Nephron (organoid): ENCODE measurements around the gene RCSD1.
A peak's percentile ranks its signal among the peaks of the same experiment; 100 is the strongest.

Source experiments
- H3K27ac Mint-ChIP-seq, 3 experiments: 2 replicates each; pipeline ENCODE4 v1.8.0; 2020; ENCODE audit warnings: mixed read lengths in 3 of 3, mild to moderate bottlenecking in 2 of 3, moderate library complexity in 1 of 3
- H3K27me3 Mint-ChIP-seq: 2 replicates; pipeline ENCODE4 v1.8.0; 2021; ENCODE audit warnings: low read depth, mild to moderate bottlenecking, moderate library complexity, mixed read lengths
- H3K36me3 Mint-ChIP-seq: 2 replicates; pipeline ENCODE4 v1.8.0; 2020; ENCODE audit warnings: low read depth, mixed read lengths
- H3K4me1 Mint-ChIP-seq: 2 replicates; pipeline ENCODE4 v1.8.0; 2020; ENCODE audit warnings: mixed read lengths
- H3K4me3 Mint-ChIP-seq, 3 experiments: 2 replicates each; pipeline ENCODE4 v1.8.0; 2020; ENCODE audit warnings: mild to moderate bottlenecking in 3 of 3, mixed read lengths in 3 of 3, moderate library complexity in 2 of 3
- H3K9me3 Mint-ChIP-seq: 2 replicates; pipeline ENCODE4 v1.8.0; 2020; ENCODE audit warnings: mixed read lengths
- TF ChIP-seq, protein P1 (sequence below), 3 experiments: fragments of 200-600 bp; sonication (generic); IDR thresholded peaks; one replicate each; pipeline ENCODE4 v1.5.0; 2021; ENCODE audit warnings: antibody characterized with exemption in 3 of 3; ENCODE audit not compliant: unreplicated experiment in 3 of 3

The RCSD1 gene

GRCh38 chr1:167744901-167745300, 114.9 kb downstream of the RCSD1 start:
- Mint-ChIP-seq H3K4me3 (no peak overlapping the region), H3K9me3 (no peaks in the 10 kb centered on the region), H3K4me1 (peaks cover 48% of the 10 kb centered on the region), H3K27me3 (no peaks in the 10 kb centered on the region), H3K36me3 (peaks cover 20% of the 10 kb centered on the region), H3K27ac (no peak overlapping the region)
- TF ChIP-seq, protein P1, sequence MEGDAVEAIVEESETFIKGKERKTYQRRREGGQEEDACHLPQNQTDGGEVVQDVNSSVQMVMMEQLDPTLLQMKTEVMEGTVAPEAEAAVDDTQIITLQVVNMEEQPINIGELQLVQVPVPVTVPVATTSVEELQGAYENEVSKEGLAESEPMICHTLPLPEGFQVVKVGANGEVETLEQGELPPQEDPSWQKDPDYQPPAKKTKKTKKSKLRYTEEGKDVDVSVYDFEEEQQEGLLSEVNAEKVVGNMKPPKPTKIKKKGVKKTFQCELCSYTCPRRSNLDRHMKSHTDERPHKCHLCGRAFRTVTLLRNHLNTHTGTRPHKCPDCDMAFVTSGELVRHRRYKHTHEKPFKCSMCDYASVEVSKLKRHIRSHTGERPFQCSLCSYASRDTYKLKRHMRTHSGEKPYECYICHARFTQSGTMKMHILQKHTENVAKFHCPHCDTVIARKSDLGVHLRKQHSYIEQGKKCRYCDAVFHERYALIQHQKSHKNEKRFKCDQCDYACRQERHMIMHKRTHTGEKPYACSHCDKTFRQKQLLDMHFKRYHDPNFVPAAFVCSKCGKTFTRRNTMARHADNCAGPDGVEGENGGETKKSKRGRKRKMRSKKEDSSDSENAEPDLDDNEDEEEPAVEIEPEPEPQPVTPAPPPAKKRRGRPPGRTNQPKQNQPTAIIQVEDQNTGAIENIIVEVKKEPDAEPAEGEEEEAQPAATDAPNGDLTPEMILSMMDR (IDR thresholded peaks at IDR 0.05; ENCODE audit: unreplicated experiment in 3 of 3): no peak

GRCh38 chr1:167746013-167746672, 116.1 kb downstream of the RCSD1 start:
- TF ChIP-seq, protein P1 (IDR thresholded peaks at IDR 0.05; ENCODE audit: unreplicated experiment in 3 of 3): no peak

DNA sequence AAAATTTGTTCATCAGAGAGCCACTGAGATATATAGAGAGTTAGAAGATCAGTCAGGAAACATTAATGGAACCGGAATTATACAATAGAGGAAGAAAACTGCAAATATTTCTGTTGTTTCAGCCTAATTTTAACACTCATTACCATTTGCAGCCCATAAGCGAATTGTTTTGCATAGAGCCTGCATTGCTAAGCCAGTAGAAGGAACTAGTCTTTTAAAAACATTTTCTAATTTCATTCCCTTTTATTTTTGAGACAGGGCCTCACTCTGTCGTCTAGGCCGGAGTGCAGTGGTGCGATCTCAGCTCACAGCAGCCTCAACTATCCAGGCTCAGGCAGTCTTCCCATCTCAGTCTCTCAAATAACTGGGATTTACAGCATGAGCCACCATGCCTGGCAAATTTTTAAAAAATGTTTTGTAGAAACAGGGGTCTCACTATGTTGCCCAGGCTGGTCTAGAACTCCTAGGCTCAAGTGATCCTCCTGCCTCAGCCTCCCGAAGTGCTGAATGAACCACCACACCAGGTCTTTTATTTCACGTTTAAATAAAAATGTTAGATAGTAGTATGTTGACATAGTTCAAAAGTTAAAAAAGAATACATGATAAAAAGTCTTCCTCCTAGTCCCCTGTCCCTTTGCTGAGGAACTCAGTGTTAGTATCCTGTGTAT, 117.1 kb downstream of the RCSD1 start:
- no peaks in the 10 kb centered on the region for H3K27me3 Mint-ChIP-seq
- H3K36me3 Mint-ChIP-seq: peaks cover 10% of the 10 kb centered on the region
- TF ChIP-seq, protein P1 (IDR thresholded peaks at IDR 0.05; ENCODE audit: unreplicated experiment in 3 of 3): no peak
- H3K9me3 Mint-ChIP-seq: no peaks in the 10 kb centered on the region
- H3K4me3 Mint-ChIP-seq: no peak overlapping the region
- peak overlapping the region in 2 of 3 experiments; percentile 15 to 60 for H3K27ac Mint-ChIP-seq
- peaks cover 54% of the 10 kb centered on the region for H3K4me1 Mint-ChIP-seq

More at GRCh38 chr1:167746013-167746672, 116.1 kb downstream of the RCSD1 start:
- H3K36me3 Mint-ChIP-seq: peaks cover 10% of the 10 kb centered on the region
- H3K4me1 Mint-ChIP-seq: peaks cover 49% of the 10 kb centered on the region
- H3K9me3 Mint-ChIP-seq: no peaks in the 10 kb centered on the region
- no peaks in the 10 kb centered on the region for H3K27me3 Mint-ChIP-seq
- no peak overlapping the region for H3K4me3 Mint-ChIP-seq
- H3K27ac Mint-ChIP-seq: peak overlapping the region; percentile 5 to 60 (median 15)

- H3K9me3 Mint-ChIP-seq: no peaks in the 10 kb centered on the region
- H3K27me3 Mint-ChIP-seq: no peaks in the 10 kb centered on the region
- peaks cover 56% of the 10 kb centered on the region for H3K4me1 Mint-ChIP-seq
- H3K36me3 Mint-ChIP-seq: peaks cover 4% of the 10 kb centered on the region
- no peak overlapping the region for H3K27ac Mint-ChIP-seq
- no peak overlapping the region for H3K4me3 Mint-ChIP-seq
- TF ChIP-seq, protein P1 (IDR thresholded peaks at IDR 0.05; ENCODE audit: unreplicated experiment in 3 of 3): no peak
Observed at GRCh38 chr1:167747988-167748387, 118.0 kb downstream of the RCSD1 start.

DNA sequence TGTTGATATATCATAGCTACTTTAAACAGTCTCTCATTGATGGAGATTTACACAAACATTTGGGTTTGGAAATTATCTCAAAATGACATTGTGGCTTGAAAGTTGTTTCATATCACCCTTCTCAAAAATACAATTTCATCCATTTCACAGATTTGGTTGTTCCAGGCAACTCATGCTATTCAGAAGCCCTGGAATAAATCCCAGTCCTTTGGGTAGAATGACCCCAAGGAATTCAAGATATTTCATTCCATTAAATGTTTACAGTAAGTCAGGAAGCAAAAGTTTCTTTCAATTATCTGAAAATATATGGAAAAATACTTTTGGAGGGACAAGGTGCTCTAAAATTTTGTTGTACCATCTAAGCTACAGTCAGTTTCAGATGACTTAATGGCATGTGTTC, 118.9 kb downstream of the RCSD1 start:
- H3K9me3 Mint-ChIP-seq: no peaks in the 10 kb centered on the region
- peaks cover 54% of the 10 kb centered on the region for H3K4me1 Mint-ChIP-seq
- H3K36me3 Mint-ChIP-seq: no peaks in the 10 kb centered on the region
- TF ChIP-seq, protein P1 (IDR thresholded peaks at IDR 0.05; ENCODE audit: unreplicated experiment in 3 of 3): no peak
- H3K4me3 Mint-ChIP-seq: no peak overlapping the region
- H3K27me3 Mint-ChIP-seq: no peaks in the 10 kb centered on the region
- peak overlapping the region in 2 of 3 experiments; percentile 16 to 40 for H3K27ac Mint-ChIP-seq
